Testis (tissue), 3 donors: ENCODE measurements around the gene ACAP3. TPM values are rescaled to one million over a fixed set of nuclear protein-coding genes. Genes with fewer than 3 reads are reported as not detected.
A peak's percentile ranks its signal among the peaks of the same experiment; 100 is the strongest.

ENCODE experiments used
- DNase-seq: peaks from one replicate; pipeline ENCODE4 v3.0.0-alpha.2; 2019
- H3K27ac ChIP-seq, 2 donors: fragments of 200-600 bp; sonication (generic); one replicate each; pipeline ENCODE4 v1.5.1; 2019
- H3K27me3 ChIP-seq: fragments of 200-600 bp; sonication (generic); one replicate; pipeline ENCODE4 v1.5.1; 2019
- H3K36me3 ChIP-seq: fragments of 200-600 bp; sonication (generic); one replicate; pipeline ENCODE4 v1.5.1; 2017; ENCODE audit warnings: low read depth; ENCODE audit errors: missing control alignments
- H3K4me1 ChIP-seq: fragments of 200-600 bp; sonication (generic); one replicate; pipeline ENCODE4 v1.5.1; 2019
- H3K4me3 ChIP-seq, 2 donors: fragments of 200-600 bp; sonication (generic); one replicate each; pipeline ENCODE4 v1.5.1; 2017 to 2019
- H3K9me3 ChIP-seq: fragments of 200-600 bp; sonication (generic); one replicate; pipeline ENCODE4 v1.5.1; 2017
- POLR2A ChIP-seq: fragments of 450-650 bp; IDR thresholded peaks from one replicate; pipeline ENCODE4 v1.6.1; 2017; ENCODE audit warnings: antibody characterized with exemption, mild to moderate bottlenecking, moderate library complexity
- WGBS, 2 donors: methylation state at CpG; one replicate each; pipeline ENCODE4 v1.1.5; 2018; 5-methylcytosine and 5-hydroxymethylcytosine counted together
- intact Hi-C: fragments of 100-400 bp; cut with DNase I; formaldehyde crosslinking; loops from one replicate; pipeline ENCODE4 v1.15.1; 2023; ENCODE audit warnings: low total_unique reads
- polyA plus RNA-seq: library from polyadenylated mRNA; stranded (reverse); fragments of 350-450 nt; fragmentation: Illumina TruSeq; extraction: RNeasy Lipid Tissue Mini Kit (QIAGEN cat#74804); gene quantifications from one replicate; pipeline ENCODE4 v1.2.3, GENCODE V29; 2014; ENCODE audit warnings: low read depth, low replicate concordance; ENCODE audit not compliant: insufficient read depth
- total RNA-seq, 2 donors: library from RNA; depleted of rRNA; stranded (reverse); fragments of >200 nt; gene quantifications; one replicate each; pipeline ENCODE4 v1.2.3, GENCODE V29; 2016
- TF ChIP-seq, protein P1 (sequence below), 3 experiments: fragments of 450-650 bp in 2 of 3; fragments of 200-600 bp in 1 of 3; sonication (generic) in 1 of 3; IDR thresholded peaks; one replicate each; pipeline ENCODE4 v1.5.1; 2016 to 2019; ENCODE audit warnings: antibody characterized with exemption in 3 of 3, mild to moderate bottlenecking in 2 of 3, moderate library complexity in 1 of 3

Gene ACAP3
- total and polyA plus RNA-seq, 3 donors from 2014 or later = 16.8 to 62.7 (median 53.0) TPM

- TF ChIP-seq, protein P1, sequence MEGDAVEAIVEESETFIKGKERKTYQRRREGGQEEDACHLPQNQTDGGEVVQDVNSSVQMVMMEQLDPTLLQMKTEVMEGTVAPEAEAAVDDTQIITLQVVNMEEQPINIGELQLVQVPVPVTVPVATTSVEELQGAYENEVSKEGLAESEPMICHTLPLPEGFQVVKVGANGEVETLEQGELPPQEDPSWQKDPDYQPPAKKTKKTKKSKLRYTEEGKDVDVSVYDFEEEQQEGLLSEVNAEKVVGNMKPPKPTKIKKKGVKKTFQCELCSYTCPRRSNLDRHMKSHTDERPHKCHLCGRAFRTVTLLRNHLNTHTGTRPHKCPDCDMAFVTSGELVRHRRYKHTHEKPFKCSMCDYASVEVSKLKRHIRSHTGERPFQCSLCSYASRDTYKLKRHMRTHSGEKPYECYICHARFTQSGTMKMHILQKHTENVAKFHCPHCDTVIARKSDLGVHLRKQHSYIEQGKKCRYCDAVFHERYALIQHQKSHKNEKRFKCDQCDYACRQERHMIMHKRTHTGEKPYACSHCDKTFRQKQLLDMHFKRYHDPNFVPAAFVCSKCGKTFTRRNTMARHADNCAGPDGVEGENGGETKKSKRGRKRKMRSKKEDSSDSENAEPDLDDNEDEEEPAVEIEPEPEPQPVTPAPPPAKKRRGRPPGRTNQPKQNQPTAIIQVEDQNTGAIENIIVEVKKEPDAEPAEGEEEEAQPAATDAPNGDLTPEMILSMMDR (IDR thresholded peaks at IDR 0.05) = no peak
- TF ChIP-seq POLR2A = no peak
- Histone ChIP-seq H3K4me3 (no peak overlapping the region), H3K36me3 (no peaks in the 10 kb centered on the region), H3K27ac (no peak overlapping the region), H3K9me3 (no peaks in the 10 kb centered on the region), H3K27me3 (no peaks in the 10 kb centered on the region), H3K4me1 (no peaks in the 10 kb centered on the region)
- intact Hi-C loops = no loop called here
- WGBS, 2 donors = 93 to 95% methylated on average over 5 to 27 of the region's 31 CpGs
- no peak for DNase-seq
Observed at GRCh38 chr1:1297802-1298424, 9.8 kb downstream of the ACAP3 start.

GRCh38 chr1:1296070-1297061, 11.4 kb downstream of the ACAP3 start:
- no peak for TF ChIP-seq POLR2A
- TF ChIP-seq, protein P1 (IDR thresholded peaks at IDR 0.05) = no peak
- 88 to 92% methylated on average over 11 to 62 of the region's 62 CpGs for WGBS, 2 donors
- no peak overlapping the region for H3K4me3 ChIP-seq
- H3K9me3 ChIP-seq = no peaks in the 10 kb centered on the region
- intact Hi-C loops = no loop called here
- H3K4me1 ChIP-seq = peaks cover 2% of the 10 kb centered on the region
- no peaks in the 10 kb centered on the region for H3K36me3 ChIP-seq
- no peak overlapping the region for H3K27ac ChIP-seq
- H3K27me3 ChIP-seq = no peaks in the 10 kb centered on the region
- no peak for DNase-seq

- intact Hi-C loops = no loop called here
- no peak for TF ChIP-seq POLR2A
- TF ChIP-seq, protein P1 (IDR thresholded peaks at IDR 0.05) = no peak
- no peaks in the 10 kb centered on the region for H3K9me3 ChIP-seq
- peaks cover 11% of the 10 kb centered on the region for H3K4me1 ChIP-seq
- no peaks in the 10 kb centered on the region for H3K27me3 ChIP-seq
- no peak overlapping the region for H3K4me3 ChIP-seq
- 80 to 92% methylated on average over 2 to 35 of the region's 35 CpGs for WGBS, 2 donors
- H3K27ac ChIP-seq = no peak overlapping the region
- no peak for DNase-seq
- H3K36me3 ChIP-seq = no peaks in the 10 kb centered on the region
Observed at GRCh38 chr1:1295154-1295923, 12.4 kb downstream of the ACAP3 start.

- no peaks in the 10 kb centered on the region for H3K9me3 ChIP-seq
- H3K36me3 ChIP-seq = no peaks in the 10 kb centered on the region
- no peaks in the 10 kb centered on the region for H3K27me3 ChIP-seq
- TF ChIP-seq, protein P1 (IDR thresholded peaks at IDR 0.05) = no peak
- no peak for TF ChIP-seq POLR2A
- WGBS, 2 donors = 65 to 87% methylated on average over 21 to 46 of the region's 58 CpGs
- H3K4me1 ChIP-seq = peaks cover 11% of the 10 kb centered on the region
- no peak overlapping the region for H3K27ac ChIP-seq
- peak overlapping the region; percentile 24 to 38 for H3K4me3 ChIP-seq
- intact Hi-C loops = no loop called here
- no peak for DNase-seq
Observed at GRCh38 chr1:1294250-1294890, 13.4 kb downstream of the ACAP3 start.
